Fibroblast of lung (primary cell): Measurements from ENCODE around the gene CISD3.

ENCODE experiments used
- EZH2 ChIP-seq: IDR thresholded peaks from 2 replicates; pipeline ENCODE4 v1.5.1; 2012; ENCODE audit warnings: low read length, control low read depth, mild to moderate bottlenecking; ENCODE audit errors: missing control alignments
- TF ChIP-seq, protein P1 (sequence below), 2 donors: IDR thresholded peaks in 1 of 2; conservative IDR thresholded peaks in 1 of 2; 1 replicate in 1 of 2; 2 replicates in 1 of 2; pipeline ENCODE4 v1.5.1; 2011 to 2012; ENCODE audit warnings: low read length in 2 of 2, control low read depth in 1 of 2, inconsistent platforms in 1 of 2, low read depth in 1 of 2, mild to moderate bottlenecking in 1 of 2

DNA sequence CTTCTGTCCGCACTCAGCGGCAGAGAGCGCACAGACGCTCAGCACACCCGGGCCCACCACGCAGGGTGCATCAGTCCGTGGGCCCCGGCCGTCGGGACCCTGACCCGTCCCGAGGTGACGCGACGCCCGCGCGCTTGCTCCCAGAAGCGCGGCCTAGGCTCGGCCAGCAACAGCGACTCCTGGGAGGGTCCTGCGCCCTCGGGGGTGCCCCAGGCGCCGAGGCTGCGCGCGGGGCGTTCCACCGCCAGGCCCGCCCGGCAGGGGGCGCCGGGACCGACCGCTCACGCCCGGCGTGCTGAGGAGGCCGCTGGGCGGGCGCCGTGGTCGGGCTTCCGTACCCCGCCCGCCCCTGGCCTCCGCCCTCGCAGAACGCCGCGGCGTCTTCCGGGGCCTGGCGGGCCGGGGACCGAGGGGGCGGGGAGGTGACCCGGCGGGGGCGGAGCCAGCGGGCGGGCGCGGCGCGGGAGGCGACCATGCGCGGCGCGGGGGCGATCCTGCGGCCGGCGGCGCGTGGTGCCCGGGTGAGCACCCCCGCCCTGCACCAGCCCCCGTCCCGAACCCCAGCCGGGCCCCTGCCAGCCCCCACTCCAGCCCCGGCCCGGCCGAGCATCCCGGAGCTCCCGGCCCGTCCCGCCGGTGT is at the start of gene CISD3:
- TF ChIP-seq, protein P1, sequence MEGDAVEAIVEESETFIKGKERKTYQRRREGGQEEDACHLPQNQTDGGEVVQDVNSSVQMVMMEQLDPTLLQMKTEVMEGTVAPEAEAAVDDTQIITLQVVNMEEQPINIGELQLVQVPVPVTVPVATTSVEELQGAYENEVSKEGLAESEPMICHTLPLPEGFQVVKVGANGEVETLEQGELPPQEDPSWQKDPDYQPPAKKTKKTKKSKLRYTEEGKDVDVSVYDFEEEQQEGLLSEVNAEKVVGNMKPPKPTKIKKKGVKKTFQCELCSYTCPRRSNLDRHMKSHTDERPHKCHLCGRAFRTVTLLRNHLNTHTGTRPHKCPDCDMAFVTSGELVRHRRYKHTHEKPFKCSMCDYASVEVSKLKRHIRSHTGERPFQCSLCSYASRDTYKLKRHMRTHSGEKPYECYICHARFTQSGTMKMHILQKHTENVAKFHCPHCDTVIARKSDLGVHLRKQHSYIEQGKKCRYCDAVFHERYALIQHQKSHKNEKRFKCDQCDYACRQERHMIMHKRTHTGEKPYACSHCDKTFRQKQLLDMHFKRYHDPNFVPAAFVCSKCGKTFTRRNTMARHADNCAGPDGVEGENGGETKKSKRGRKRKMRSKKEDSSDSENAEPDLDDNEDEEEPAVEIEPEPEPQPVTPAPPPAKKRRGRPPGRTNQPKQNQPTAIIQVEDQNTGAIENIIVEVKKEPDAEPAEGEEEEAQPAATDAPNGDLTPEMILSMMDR (conservative IDR thresholded peaks at IDR 0.05 in 1 of 2, IDR thresholded peaks at IDR 0.05 in 1 of 2; ENCODE audit: low read depth in 1 of 2, low read length in 2 of 2) = peak in 1 of 2 donors; percentile 48
- no peak for TF ChIP-seq EZH2
